KMS-11 (cell line): ENCODE results near the gene ITPR3.

ENCODE experiments used
- H2AFZ ChIP-seq: fragments of 200-600 bp; sonication (generic); 2 replicates; pipeline ENCODE4 v1.6.1; 2016; ENCODE audit warnings: antibody characterized with exemption, mixed run types, low read depth
- H3K27ac ChIP-seq: fragments of 200-600 bp; sonication (generic); 2 replicates; pipeline ENCODE4 v1.6.1; 2016; ENCODE audit warnings: mild to moderate bottlenecking, mixed run types
- H3K27me3 ChIP-seq: fragments of 200-600 bp; sonication (generic); 2 replicates; pipeline ENCODE4 v1.6.1; 2017; ENCODE audit warnings: mild to moderate bottlenecking, low read depth, mixed run types, moderate library complexity; ENCODE audit not compliant: insufficient read depth
- H3K36me3 ChIP-seq: fragments of 200-600 bp; sonication (generic); 2 replicates; pipeline ENCODE4 v1.6.1; 2017; ENCODE audit warnings: mild to moderate bottlenecking, mixed run types; ENCODE audit not compliant: insufficient read depth
- H3K4me1 ChIP-seq: fragments of 200-600 bp; sonication (generic); 2 replicates; pipeline ENCODE4 v1.6.1; 2016; ENCODE audit warnings: mild to moderate bottlenecking, low read depth, mixed run types; ENCODE audit not compliant: poor library complexity, severe bottlenecking
- H3K4me2 ChIP-seq: fragments of 200-600 bp; sonication (generic); 2 replicates; pipeline ENCODE4 v1.7.0; 2016; ENCODE audit warnings: mild to moderate bottlenecking, mixed run types
- H3K4me3 ChIP-seq: fragments of 200-600 bp; sonication (generic); IDR thresholded peaks from 2 replicates; pipeline ENCODE4 v1.6.1; 2017; ENCODE audit warnings: low read depth, low read length, mixed read lengths; ENCODE audit not compliant: insufficient read depth
- H3K79me2 ChIP-seq: fragments of 200-600 bp; sonication (generic); 2 replicates; pipeline ENCODE4 v1.6.1; 2016; ENCODE audit warnings: low read depth, mixed run types; ENCODE audit not compliant: insufficient read depth
- H3K9ac ChIP-seq: fragments of 200-600 bp; sonication (generic); 2 replicates; pipeline ENCODE4 v1.6.1; 2016; ENCODE audit warnings: mild to moderate bottlenecking, mixed run types
- H4K20me1 ChIP-seq: fragments of 200-600 bp; sonication (generic); 2 replicates; pipeline ENCODE4 v1.6.1; 2016; ENCODE audit warnings: mild to moderate bottlenecking, mixed run types; ENCODE audit not compliant: insufficient read depth
- TF ChIP-seq, protein P1 (sequence below): fragments of 200-600 bp; sonication (generic); conservative IDR thresholded peaks from 2 replicates; pipeline ENCODE4 v1.6.1; 2017; ENCODE audit warnings: low read depth, mild to moderate bottlenecking, antibody characterized with exemption, low read length, moderate library complexity, mixed read lengths

The ITPR3 gene

DNA sequence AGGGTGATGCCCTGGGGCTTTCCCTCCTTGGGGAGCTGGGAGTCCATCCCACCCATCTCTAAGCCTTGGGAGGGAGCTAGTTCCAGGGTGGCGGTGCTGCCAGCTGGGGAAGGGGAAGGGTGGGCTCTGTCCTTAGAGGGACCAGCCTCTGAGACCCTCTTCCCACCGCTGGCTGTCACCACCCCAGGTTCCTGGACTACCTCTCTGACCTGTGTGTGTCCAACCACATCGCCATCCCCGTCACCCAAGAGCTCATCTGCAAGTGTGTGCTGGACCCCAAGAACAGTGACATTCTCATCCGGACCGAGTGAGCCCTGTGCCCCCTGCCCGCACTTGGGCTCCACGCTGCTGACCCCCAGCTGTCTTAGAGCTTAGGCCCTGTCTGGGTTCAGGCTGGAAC is 47.2 kb downstream of the ITPR3 start:
- H3K9ac ChIP-seq: no peak overlapping the region
- no peak overlapping the region for H3K4me3 ChIP-seq
- TF ChIP-seq, protein P1, sequence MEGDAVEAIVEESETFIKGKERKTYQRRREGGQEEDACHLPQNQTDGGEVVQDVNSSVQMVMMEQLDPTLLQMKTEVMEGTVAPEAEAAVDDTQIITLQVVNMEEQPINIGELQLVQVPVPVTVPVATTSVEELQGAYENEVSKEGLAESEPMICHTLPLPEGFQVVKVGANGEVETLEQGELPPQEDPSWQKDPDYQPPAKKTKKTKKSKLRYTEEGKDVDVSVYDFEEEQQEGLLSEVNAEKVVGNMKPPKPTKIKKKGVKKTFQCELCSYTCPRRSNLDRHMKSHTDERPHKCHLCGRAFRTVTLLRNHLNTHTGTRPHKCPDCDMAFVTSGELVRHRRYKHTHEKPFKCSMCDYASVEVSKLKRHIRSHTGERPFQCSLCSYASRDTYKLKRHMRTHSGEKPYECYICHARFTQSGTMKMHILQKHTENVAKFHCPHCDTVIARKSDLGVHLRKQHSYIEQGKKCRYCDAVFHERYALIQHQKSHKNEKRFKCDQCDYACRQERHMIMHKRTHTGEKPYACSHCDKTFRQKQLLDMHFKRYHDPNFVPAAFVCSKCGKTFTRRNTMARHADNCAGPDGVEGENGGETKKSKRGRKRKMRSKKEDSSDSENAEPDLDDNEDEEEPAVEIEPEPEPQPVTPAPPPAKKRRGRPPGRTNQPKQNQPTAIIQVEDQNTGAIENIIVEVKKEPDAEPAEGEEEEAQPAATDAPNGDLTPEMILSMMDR: no peak
- no peak overlapping the region for H2AFZ ChIP-seq
- no peak overlapping the region for H3K27ac ChIP-seq
- H3K79me2 ChIP-seq: no peaks in the 10 kb centered on the region
- no peaks in the 10 kb centered on the region for H3K27me3 ChIP-seq
- no peak overlapping the region for H3K4me2 ChIP-seq
- no peaks in the 10 kb centered on the region for H3K36me3 ChIP-seq
- no peaks in the 10 kb centered on the region for H4K20me1 ChIP-seq
- H3K4me1 ChIP-seq: no peaks in the 10 kb centered on the region

DNA sequence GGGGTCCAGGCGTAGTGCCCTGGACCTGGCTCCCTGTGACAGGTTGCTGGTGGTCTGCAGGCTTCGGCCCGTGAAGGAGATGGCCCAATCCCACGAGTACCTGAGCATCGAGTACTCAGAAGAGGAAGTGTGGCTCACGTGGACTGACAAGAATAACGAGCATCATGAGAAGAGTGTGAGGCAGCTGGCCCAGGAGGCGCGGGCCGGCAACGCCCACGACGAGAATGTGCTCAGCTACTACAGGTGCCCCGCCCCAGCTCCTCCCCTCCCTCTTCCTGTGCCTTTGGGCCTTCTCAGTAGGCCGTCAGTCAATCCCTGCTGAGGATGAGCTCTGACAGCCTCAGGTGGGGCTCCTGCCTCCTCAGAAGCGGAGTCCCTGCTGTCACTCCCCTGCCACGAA is 47.8 kb downstream of the ITPR3 start:
- H3K27me3 ChIP-seq: no peaks in the 10 kb centered on the region
- no peaks in the 10 kb centered on the region for H3K79me2 ChIP-seq
- no peaks in the 10 kb centered on the region for H4K20me1 ChIP-seq
- no peaks in the 10 kb centered on the region for H3K36me3 ChIP-seq
- H3K4me2 ChIP-seq: no peak overlapping the region
- no peaks in the 10 kb centered on the region for H3K4me1 ChIP-seq
- no peak overlapping the region for H3K9ac ChIP-seq
- TF ChIP-seq, protein P1: no peak
- H2AFZ ChIP-seq: no peak overlapping the region
- H3K4me3 ChIP-seq: no peak overlapping the region
- no peak overlapping the region for H3K27ac ChIP-seq

DNA sequence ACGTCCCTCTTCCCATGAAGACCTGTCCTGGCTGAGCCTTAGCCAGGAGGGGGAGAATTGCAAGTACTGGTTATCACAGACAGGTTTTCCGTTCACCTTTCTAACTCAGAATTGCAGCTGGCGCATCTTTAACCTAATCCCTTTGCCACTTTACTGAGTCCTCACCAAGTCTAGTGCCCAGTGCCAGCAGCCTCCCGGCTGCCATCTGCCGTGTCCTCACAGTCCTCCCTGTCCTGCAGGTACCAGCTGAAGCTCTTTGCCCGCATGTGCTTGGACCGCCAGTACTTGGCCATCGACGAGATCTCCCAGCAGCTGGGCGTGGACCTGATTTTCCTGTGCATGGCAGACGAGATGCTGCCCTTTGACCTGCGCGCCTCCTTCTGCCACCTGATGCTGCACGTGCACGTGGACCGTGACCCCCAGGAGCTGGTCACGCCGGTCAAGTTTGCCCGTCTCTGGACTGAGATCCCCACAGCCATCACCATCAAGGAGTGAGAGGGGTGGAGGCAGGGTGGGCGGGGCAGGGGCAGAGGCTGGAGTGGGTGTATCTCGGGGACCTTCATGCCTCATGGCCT is 49.1 kb downstream of the ITPR3 start:
- H2AFZ ChIP-seq: no peak overlapping the region
- no peak overlapping the region for H3K4me2 ChIP-seq
- no peaks in the 10 kb centered on the region for H3K4me1 ChIP-seq
- no peaks in the 10 kb centered on the region for H4K20me1 ChIP-seq
- no peaks in the 10 kb centered on the region for H3K36me3 ChIP-seq
- TF ChIP-seq, protein P1: no peak
- H3K79me2 ChIP-seq: no peaks in the 10 kb centered on the region
- no peak overlapping the region for H3K27ac ChIP-seq
- H3K27me3 ChIP-seq: no peaks in the 10 kb centered on the region
- no peak overlapping the region for H3K4me3 ChIP-seq
- no peak overlapping the region for H3K9ac ChIP-seq

DNA sequence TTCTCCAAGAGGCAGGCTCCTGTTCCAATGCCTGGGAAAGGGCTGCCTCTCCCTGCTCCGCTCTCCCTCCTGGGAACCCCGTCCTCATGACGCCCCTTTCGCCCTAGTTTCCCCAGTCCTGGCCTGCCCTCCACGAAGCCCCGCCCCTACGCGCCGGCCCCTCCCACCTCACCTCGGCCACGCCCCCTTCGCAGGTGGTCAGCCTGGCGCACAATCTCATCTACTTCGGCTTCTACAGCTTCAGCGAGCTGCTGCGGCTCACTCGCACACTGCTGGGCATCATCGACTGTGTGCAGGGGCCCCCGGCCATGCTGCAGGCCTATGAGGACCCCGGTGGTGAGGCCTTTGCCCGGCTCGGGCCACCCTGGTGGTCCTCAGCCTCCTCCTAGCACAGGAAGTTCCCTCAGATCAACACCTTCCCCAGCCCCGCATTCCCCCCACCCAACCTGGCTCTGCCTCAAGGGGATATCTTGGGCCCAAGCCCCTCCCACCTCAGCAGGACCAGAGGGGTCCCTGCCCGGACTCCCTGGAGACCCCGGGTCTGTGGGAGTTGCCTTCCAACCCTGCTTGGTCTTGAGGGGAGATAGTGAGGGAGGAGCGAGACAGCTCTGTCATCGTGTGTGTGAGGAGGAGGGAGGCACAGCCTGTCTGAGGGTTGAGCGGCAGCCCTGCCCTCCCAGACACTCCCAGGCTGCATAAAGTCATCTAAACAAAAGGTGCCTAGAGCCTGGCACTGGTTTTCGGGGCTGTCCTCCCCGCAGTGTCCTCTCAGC is 50.0 kb downstream of the ITPR3 start:
- TF ChIP-seq, protein P1: no peak
- Histone ChIP-seq H3K9ac (no peak overlapping the region), H3K36me3 (no peaks in the 10 kb centered on the region), H3K27me3 (no peaks in the 10 kb centered on the region), H2AFZ (no peak overlapping the region), H3K4me1 (no peaks in the 10 kb centered on the region), H3K4me3 (no peak overlapping the region), H3K4me2 (no peak overlapping the region), H3K79me2 (no peaks in the 10 kb centered on the region), H4K20me1 (no peaks in the 10 kb centered on the region), H3K27ac (no peak overlapping the region)
